H1 (cell line): ENCODE results near the gene CARD11. TPM values are rescaled to one million over a fixed set of nuclear protein-coding genes. Genes with fewer than 3 reads are reported as not detected.

Experiments
- BCL11A ChIP-seq, 2 experiments: IDR thresholded peaks; one replicate each; pipeline ENCODE4 v1.6.1; 2011; ENCODE audit warnings: low read depth in 2 of 2, low read length in 2 of 2, mild to moderate bottlenecking in 2 of 2
- CBX8 ChIP-seq: fragments of 300-800, 300-1000 bp; sonication (generic); IDR thresholded peaks from 2 replicates; pipeline ENCODE4 v1.7.1; 2016; ENCODE audit warnings: low read depth, low read length, borderline replicate concordance
- CEBPB ChIP-seq: IDR thresholded peaks from 2 replicates; pipeline ENCODE4 v1.6.1; 2012; ENCODE audit warnings: low read depth, low read length
- JUN ChIP-seq: IDR thresholded peaks from 2 replicates; pipeline ENCODE4 v1.6.1; 2011; ENCODE audit warnings: low read depth, mild to moderate bottlenecking, improper control_type of control experiment, low read length
- RXRA ChIP-seq: IDR thresholded peaks from 2 replicates; pipeline ENCODE4 v1.6.1; 2011; ENCODE audit warnings: low read depth, mild to moderate bottlenecking, low read length, moderate library complexity; ENCODE audit not compliant: insufficient read depth
- SIN3A ChIP-seq, 2 experiments: IDR thresholded peaks in 1 of 2; conservative IDR thresholded peaks in 1 of 2; 2 replicates each; pipeline ENCODE4 v1.6.1; 2011 to 2012; ENCODE audit warnings: low read length in 2 of 2, improper control_type of control experiment in 1 of 2, low read depth in 1 of 2, mild to moderate bottlenecking in 1 of 2
- SRF ChIP-seq: IDR thresholded peaks from 2 replicates; pipeline ENCODE4 v1.6.1; 2011; ENCODE audit warnings: mild to moderate bottlenecking, low read depth, low read length, moderate library complexity
- TAF7 ChIP-seq: optimal IDR thresholded peaks from 2 replicates; pipeline ENCODE3; 2011; ENCODE audit warnings: low read depth, mild to moderate bottlenecking, inconsistent platforms, low read length, moderate library complexity, borderline replicate concordance
- polyA plus RNA-seq, 7 experiments: library from polyadenylated mRNA; depleted of rRNA in 3 of 7; stranded (reverse) in 5 of 7; unstranded in 2 of 7; fragments of >200 nt in 5 of 7; fragments of 200-250 nt in 2 of 7; gene quantifications; 1 replicate in 5 of 7; 2 replicates in 1 of 7; 4 replicates in 1 of 7; pipeline versions ENCODE4 v1.2.1 to v1.2.3, GENCODE V29; 2011 to 2013; ENCODE audit warnings: missing spikeins in 2 of 7, mixed read lengths in 2 of 7
- total RNA-seq: library from RNA; stranded (reverse); fragmentation: NEBNext Ultra II Directional; extraction: Animal tissue kit (Norgen Biotek cat#: 25700); gene quantifications from 2 replicates; pipeline ENCODE4 v1.2.1, GENCODE V29; 2021
- TF ChIP-seq, protein P1 (sequence below): fragments of 300-600 bp; sonication (generic); IDR thresholded peaks from 2 replicates; pipeline ENCODE4 v1.7.1; 2012; ENCODE audit warnings: low read length, moderate library complexity, mild to moderate bottlenecking, inconsistent platforms; ENCODE audit not compliant: insufficient replicate concordance
- TF ChIP-seq, protein P2 (sequence below): IDR thresholded peaks from 2 replicates; pipeline ENCODE4 v1.6.1; 2011; ENCODE audit warnings: low read depth, mild to moderate bottlenecking, low read length; ENCODE audit not compliant: insufficient read depth

CARD11 gene
- total and polyA plus RNA-seq, 2 of the 8 experiments (the other 6 are each of a cell fraction or from before 2014, with no cell fraction given): 12.6 to 29.8 TPM

DNA sequence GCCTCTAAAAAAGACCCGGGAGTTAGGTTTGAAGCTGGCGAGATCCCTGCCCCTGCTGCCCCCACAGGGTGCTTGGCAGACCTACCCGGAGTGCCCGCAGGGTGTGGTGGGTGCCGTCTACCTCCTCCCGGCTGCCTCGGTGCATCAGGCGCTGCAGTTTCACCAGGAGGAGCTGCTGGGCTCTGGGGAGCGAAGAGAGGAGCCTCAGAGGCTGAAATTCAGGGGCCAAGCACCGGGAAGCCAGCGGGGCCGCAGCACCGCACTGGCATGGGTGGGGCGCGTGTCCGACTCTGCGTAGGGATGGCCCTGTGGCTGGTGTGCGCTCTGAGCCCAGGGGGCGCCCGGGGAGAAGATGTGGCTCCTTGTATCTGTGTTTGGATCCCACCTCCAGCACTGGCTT is 125.3 kb downstream of the CARD11 start (continued):
- TF ChIP-seq, protein P1, sequence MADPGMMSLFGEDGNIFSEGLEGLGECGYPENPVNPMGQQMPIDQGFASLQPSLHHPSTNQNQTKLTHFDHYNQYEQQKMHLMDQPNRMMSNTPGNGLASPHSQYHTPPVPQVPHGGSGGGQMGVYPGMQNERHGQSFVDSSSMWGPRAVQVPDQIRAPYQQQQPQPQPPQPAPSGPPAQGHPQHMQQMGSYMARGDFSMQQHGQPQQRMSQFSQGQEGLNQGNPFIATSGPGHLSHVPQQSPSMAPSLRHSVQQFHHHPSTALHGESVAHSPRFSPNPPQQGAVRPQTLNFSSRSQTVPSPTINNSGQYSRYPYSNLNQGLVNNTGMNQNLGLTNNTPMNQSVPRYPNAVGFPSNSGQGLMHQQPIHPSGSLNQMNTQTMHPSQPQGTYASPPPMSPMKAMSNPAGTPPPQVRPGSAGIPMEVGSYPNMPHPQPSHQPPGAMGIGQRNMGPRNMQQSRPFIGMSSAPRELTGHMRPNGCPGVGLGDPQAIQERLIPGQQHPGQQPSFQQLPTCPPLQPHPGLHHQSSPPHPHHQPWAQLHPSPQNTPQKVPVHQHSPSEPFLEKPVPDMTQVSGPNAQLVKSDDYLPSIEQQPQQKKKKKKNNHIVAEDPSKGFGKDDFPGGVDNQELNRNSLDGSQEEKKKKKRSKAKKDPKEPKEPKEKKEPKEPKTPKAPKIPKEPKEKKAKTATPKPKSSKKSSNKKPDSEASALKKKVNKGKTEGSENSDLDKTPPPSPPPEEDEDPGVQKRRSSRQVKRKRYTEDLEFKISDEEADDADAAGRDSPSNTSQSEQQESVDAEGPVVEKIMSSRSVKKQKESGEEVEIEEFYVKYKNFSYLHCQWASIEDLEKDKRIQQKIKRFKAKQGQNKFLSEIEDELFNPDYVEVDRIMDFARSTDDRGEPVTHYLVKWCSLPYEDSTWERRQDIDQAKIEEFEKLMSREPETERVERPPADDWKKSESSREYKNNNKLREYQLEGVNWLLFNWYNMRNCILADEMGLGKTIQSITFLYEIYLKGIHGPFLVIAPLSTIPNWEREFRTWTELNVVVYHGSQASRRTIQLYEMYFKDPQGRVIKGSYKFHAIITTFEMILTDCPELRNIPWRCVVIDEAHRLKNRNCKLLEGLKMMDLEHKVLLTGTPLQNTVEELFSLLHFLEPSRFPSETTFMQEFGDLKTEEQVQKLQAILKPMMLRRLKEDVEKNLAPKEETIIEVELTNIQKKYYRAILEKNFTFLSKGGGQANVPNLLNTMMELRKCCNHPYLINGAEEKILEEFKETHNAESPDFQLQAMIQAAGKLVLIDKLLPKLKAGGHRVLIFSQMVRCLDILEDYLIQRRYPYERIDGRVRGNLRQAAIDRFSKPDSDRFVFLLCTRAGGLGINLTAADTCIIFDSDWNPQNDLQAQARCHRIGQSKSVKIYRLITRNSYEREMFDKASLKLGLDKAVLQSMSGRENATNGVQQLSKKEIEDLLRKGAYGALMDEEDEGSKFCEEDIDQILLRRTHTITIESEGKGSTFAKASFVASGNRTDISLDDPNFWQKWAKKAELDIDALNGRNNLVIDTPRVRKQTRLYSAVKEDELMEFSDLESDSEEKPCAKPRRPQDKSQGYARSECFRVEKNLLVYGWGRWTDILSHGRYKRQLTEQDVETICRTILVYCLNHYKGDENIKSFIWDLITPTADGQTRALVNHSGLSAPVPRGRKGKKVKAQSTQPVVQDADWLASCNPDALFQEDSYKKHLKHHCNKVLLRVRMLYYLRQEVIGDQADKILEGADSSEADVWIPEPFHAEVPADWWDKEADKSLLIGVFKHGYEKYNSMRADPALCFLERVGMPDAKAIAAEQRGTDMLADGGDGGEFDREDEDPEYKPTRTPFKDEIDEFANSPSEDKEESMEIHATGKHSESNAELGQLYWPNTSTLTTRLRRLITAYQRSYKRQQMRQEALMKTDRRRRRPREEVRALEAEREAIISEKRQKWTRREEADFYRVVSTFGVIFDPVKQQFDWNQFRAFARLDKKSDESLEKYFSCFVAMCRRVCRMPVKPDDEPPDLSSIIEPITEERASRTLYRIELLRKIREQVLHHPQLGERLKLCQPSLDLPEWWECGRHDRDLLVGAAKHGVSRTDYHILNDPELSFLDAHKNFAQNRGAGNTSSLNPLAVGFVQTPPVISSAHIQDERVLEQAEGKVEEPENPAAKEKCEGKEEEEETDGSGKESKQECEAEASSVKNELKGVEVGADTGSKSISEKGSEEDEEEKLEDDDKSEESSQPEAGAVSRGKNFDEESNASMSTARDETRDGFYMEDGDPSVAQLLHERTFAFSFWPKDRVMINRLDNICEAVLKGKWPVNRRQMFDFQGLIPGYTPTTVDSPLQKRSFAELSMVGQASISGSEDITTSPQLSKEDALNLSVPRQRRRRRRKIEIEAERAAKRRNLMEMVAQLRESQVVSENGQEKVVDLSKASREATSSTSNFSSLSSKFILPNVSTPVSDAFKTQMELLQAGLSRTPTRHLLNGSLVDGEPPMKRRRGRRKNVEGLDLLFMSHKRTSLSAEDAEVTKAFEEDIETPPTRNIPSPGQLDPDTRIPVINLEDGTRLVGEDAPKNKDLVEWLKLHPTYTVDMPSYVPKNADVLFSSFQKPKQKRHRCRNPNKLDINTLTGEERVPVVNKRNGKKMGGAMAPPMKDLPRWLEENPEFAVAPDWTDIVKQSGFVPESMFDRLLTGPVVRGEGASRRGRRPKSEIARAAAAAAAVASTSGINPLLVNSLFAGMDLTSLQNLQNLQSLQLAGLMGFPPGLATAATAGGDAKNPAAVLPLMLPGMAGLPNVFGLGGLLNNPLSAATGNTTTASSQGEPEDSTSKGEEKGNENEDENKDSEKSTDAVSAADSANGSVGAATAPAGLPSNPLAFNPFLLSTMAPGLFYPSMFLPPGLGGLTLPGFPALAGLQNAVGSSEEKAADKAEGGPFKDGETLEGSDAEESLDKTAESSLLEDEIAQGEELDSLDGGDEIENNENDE: no peak
- TF ChIP-seq, protein P2, sequence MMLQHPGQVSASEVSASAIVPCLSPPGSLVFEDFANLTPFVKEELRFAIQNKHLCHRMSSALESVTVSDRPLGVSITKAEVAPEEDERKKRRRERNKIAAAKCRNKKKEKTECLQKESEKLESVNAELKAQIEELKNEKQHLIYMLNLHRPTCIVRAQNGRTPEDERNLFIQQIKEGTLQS: no peak
- no peak for TF ChIP-seq CEBPB
- no peak for TF ChIP-seq RXRA
- no peak for TF ChIP-seq CBX8
- no peak for TF ChIP-seq BCL11A (IDR thresholded peaks at IDR 0.05; ENCODE audit: low read depth in 2 of 2, low read length in 2 of 2)
- no peak for TF ChIP-seq TAF7
- no peak for TF ChIP-seq JUN
- no peak for TF ChIP-seq SRF
- TF ChIP-seq SIN3A (conservative IDR thresholded peaks at IDR 0.05 in 1 of 2, IDR thresholded peaks at IDR 0.05 in 1 of 2; ENCODE audit: low read depth in 1 of 2, low read length in 2 of 2): no peak
- TF ChIP-seq, all 59 proteins: peak for 0
